CD8-positive, alpha-beta memory T cell (primary cell): ENCODE results near the gene COL27A1. TPM values are rescaled to one million over a fixed set of nuclear protein-coding genes. Genes with fewer than 3 reads are reported as not detected.

ENCODE experiments used
- CTCF ChIA-PET: fragments of 350-600 bp; sonication (Branson Sonifier 250); formaldehyde crosslinking; loops from one replicate; lab custom pipeline; 2021; ENCODE audit warnings: antibody characterized with exemption; lab: Charles Lee
- POLR2A ChIA-PET: fragments of 350-600 bp; sonication (Branson Sonifier 250); formaldehyde crosslinking; loops from one replicate; lab custom pipeline; 2021; ENCODE audit warnings: antibody characterized with exemption; lab: Charles Lee
- DNase-seq, 5 donors: peaks; one replicate each; pipeline versions ENCODE4 v3.0.0 to v3.0.0-alpha.2; 2020 to 2022; ENCODE audit warnings: mixed read lengths in 1 of 5
- H3K27ac ChIP-seq: one replicate; pipeline ENCODE4 v1.7.0; 2013; ENCODE audit warnings: low read depth, mild to moderate bottlenecking, low read length, moderate library complexity
- H3K27me3 ChIP-seq: 2 replicates; pipeline ENCODE4 v1.7.0; 2013; ENCODE audit warnings: low read length, mild to moderate bottlenecking; ENCODE audit not compliant: insufficient read depth, poor library complexity, severe bottlenecking
- H3K36me3 ChIP-seq: 2 replicates; pipeline ENCODE4 v1.7.0; 2013; ENCODE audit warnings: mild to moderate bottlenecking, low read length, moderate library complexity; ENCODE audit not compliant: insufficient read depth
- H3K4me1 ChIP-seq: 2 replicates; pipeline ENCODE4 v1.7.0; 2013; ENCODE audit warnings: mild to moderate bottlenecking, low read length, moderate library complexity; ENCODE audit not compliant: insufficient read depth
- H3K4me3 ChIP-seq: 2 replicates; pipeline ENCODE4 v1.7.0; 2013; ENCODE audit warnings: mild to moderate bottlenecking, low read length
- H3K9me3 ChIP-seq: 2 replicates; pipeline ENCODE4 v1.7.0; 2013; ENCODE audit warnings: mild to moderate bottlenecking, low read length
- H3K27ac Mint-ChIP-seq, 8 donors: one replicate each; pipeline ENCODE4 v1.8.0; 2020 to 2021; ENCODE audit warnings: mixed read lengths in 8 of 8, mild to moderate bottlenecking in 6 of 8, inconsistent platforms in 3 of 8, moderate library complexity in 3 of 8
- H3K27me3 Mint-ChIP-seq, 2 donors: one replicate each; pipeline ENCODE4 v1.8.0; 2020 to 2021; ENCODE audit warnings: mixed read lengths in 2 of 2, mild to moderate bottlenecking in 1 of 2, moderate library complexity in 1 of 2
- H3K36me3 Mint-ChIP-seq, 3 donors: one replicate each; pipeline ENCODE4 v1.8.0; 2020 to 2021; ENCODE audit warnings: mixed read lengths in 3 of 3, inconsistent platforms in 1 of 3, mild to moderate bottlenecking in 1 of 3
- H3K4me1 Mint-ChIP-seq, 3 donors: one replicate each; pipeline ENCODE4 v1.8.0; 2020 to 2021; ENCODE audit warnings: mixed read lengths in 3 of 3, inconsistent platforms in 1 of 3, mild to moderate bottlenecking in 1 of 3
- H3K4me3 Mint-ChIP-seq, 7 donors: one replicate each; pipeline ENCODE4 v1.8.0; 2020 to 2021; ENCODE audit warnings: mixed read lengths in 7 of 7, mild to moderate bottlenecking in 6 of 7, moderate library complexity in 4 of 7, inconsistent platforms in 2 of 7
- H3K9me3 Mint-ChIP-seq, 5 donors: one replicate each; pipeline ENCODE4 v1.8.0; 2020 to 2022; ENCODE audit warnings: mixed read lengths in 5 of 5, mild to moderate bottlenecking in 3 of 5, moderate library complexity in 2 of 5, inconsistent platforms in 1 of 5
- polyA plus RNA-seq: library from polyadenylated mRNA; unstranded; fragments of 300-500 nt; fragmentation: Illumina TruSeq; gene quantifications from one replicate; pipeline ENCODE4 v1.2.3, GENCODE V29; 2021
- total RNA-seq, 2 experiments: library from RNA; stranded (reverse); gene quantifications; one replicate each; pipeline ENCODE4 v1.2.3, GENCODE V29; 2021

Gene COL27A1
- total and polyA plus RNA-seq, 3 experiments from 2014 or later: 0.86 to 1.6 TPM; not detected in 1

- Histone ChIP-seq H3K27ac (no peak overlapping the region), H3K4me1 (no peaks in the 10 kb centered on the region), H3K27me3 (no peaks in the 10 kb centered on the region), H3K4me3 (no peak overlapping the region), H3K9me3 (no peaks in the 10 kb centered on the region), H3K36me3 (peaks cover 54% of the 10 kb centered on the region)
- Mint-ChIP-seq H3K4me1 (peaks cover 21 to 48% (median 37%) of the 10 kb centered on the region in 3 donors), H3K27me3 (peaks cover 0 to 4% of the 10 kb centered on the region in 2 donors), H3K4me3 (peak overlapping the region in 1 of 7 donors; percentile 19), H3K27ac (peak overlapping the region in 4 of 8 donors; percentile 34 to 81 (median 61)), H3K9me3 (no peaks in the 10 kb centered on the region), H3K36me3 (peaks cover 4 to 72% (median 29%) of the 10 kb centered on the region in 3 donors)
- ChIA-PET CTCF (interaction anchor here (0.8 to 1.4 kb wide), 6 partner anchors 8 to 317 kb away, joined by 3 to 5 read pairs (median 4); no protein-coding TSS in a partner anchor), POLR2A (interaction anchor here (0.5 to 1.3 kb wide), 2 partner anchors 22 to 316 kb away, joined by 3 to 4 read pairs; no protein-coding TSS in a partner anchor)
- DNase-seq: no peak
Measured at GRCh38 chr9:114336699-114337395, 181.5 kb downstream of the COL27A1 start.

GRCh38 chr9:114338187-114338586 is 182.8 kb downstream of the COL27A1 start:
- H3K4me1 Mint-ChIP-seq: peaks cover 18 to 48% (median 29%) of the 10 kb centered on the region in 3 donors
- H3K27me3 Mint-ChIP-seq: no peaks in the 10 kb centered on the region
- peaks cover 0 to 2% (median 0%) of the 10 kb centered on the region in 5 donors for H3K9me3 Mint-ChIP-seq
- no peak overlapping the region for H3K27ac ChIP-seq
- no peaks in the 10 kb centered on the region for H3K9me3 ChIP-seq
- no peaks in the 10 kb centered on the region for H3K4me1 ChIP-seq
- H3K36me3 Mint-ChIP-seq: peaks cover 8 to 83% (median 31%) of the 10 kb centered on the region in 3 donors
- peaks cover 65% of the 10 kb centered on the region for H3K36me3 ChIP-seq
- H3K4me3 ChIP-seq: no peak overlapping the region
- CTCF ChIA-PET: interaction anchor here (0.9 to 2.8 kb wide), 8 partner anchors 13 to 314 kb away, joined by 3 to 14 read pairs (median 4); no protein-coding TSS in a partner anchor
- peak overlapping the region in 5 of 8 donors; percentile 27 to 61 (median 33) for H3K27ac Mint-ChIP-seq
- no peak for DNase-seq
- POLR2A ChIA-PET: interaction anchor here (0.5 to 2.6 kb wide), 3 partner anchors 50 to 54 kb away, joined by 4 to 9 read pairs (median 5); partner anchors contain the start of gene AKNA
- H3K4me3 Mint-ChIP-seq: no peak overlapping the region
- no peaks in the 10 kb centered on the region for H3K27me3 ChIP-seq

- H3K27me3 Mint-ChIP-seq: no peaks in the 10 kb centered on the region
- Histone ChIP-seq H3K27ac (no peak overlapping the region), H3K4me3 (no peak overlapping the region), H3K4me1 (no peaks in the 10 kb centered on the region), H3K9me3 (no peaks in the 10 kb centered on the region), H3K27me3 (no peaks in the 10 kb centered on the region), H3K36me3 (peaks cover 77% of the 10 kb centered on the region)
- peaks cover 8 to 93% (median 38%) of the 10 kb centered on the region in 3 donors for H3K36me3 Mint-ChIP-seq
- peaks cover 0 to 2% (median 0%) of the 10 kb centered on the region in 5 donors for H3K9me3 Mint-ChIP-seq
- peak; percentile 40 to 65 (median 42) for DNase-seq
- peak overlapping the region; percentile 51 to 92 (median 78) for H3K27ac Mint-ChIP-seq
- CTCF ChIA-PET: interaction anchor here (0.6 to 2.8 kb wide), 17 partner anchors 14 to 314 kb away, joined by 3 to 14 read pairs (median 4); partner anchors contain the start of gene AKNA
- H3K4me3 Mint-ChIP-seq: peak overlapping the region in 1 of 7 donors; percentile 36
- peaks cover 24 to 58% (median 35%) of the 10 kb centered on the region in 3 donors for H3K4me1 Mint-ChIP-seq
- POLR2A ChIA-PET: interaction anchor here (0.5 to 2.6 kb wide), 6 partner anchors 27 to 59 kb away, joined by 3 to 9 read pairs (median 4); partner anchors contain the start of gene AKNA
Measured at GRCh38 chr9:114339130-114339908, 184.0 kb downstream of the COL27A1 start.

- POLR2A ChIA-PET: interaction anchor here (1.5 kb wide), 1 partner anchor 20 kb away, joined by 4 read pairs; no protein-coding TSS in a partner anchor
- H3K4me3 ChIP-seq: no peak overlapping the region
- Mint-ChIP-seq H3K9me3 (peaks cover 0 to 2% (median 0%) of the 10 kb centered on the region in 5 donors), H3K4me1 (peaks cover 27 to 65% (median 35%) of the 10 kb centered on the region in 3 donors), H3K27ac (peak overlapping the region; percentile 29 to 95 (median 78)), H3K27me3 (no peaks in the 10 kb centered on the region), H3K4me3 (no peak overlapping the region), H3K36me3 (peaks cover 8 to 96% (median 33%) of the 10 kb centered on the region in 3 donors)
- no peaks in the 10 kb centered on the region for H3K4me1 ChIP-seq
- no peaks in the 10 kb centered on the region for H3K9me3 ChIP-seq
- H3K27ac ChIP-seq: no peak overlapping the region
- CTCF ChIA-PET: interaction anchor here (0.8 to 2.7 kb wide), 4 partner anchors 12 to 49 kb away, joined by 3 to 8 read pairs (median 5); partner anchors contain the start of gene AKNA
- H3K27me3 ChIP-seq: no peaks in the 10 kb centered on the region
- peaks cover 88% of the 10 kb centered on the region for H3K36me3 ChIP-seq
- DNase-seq: no peak
Measured at GRCh38 chr9:114341152-114341830, 186.0 kb downstream of the COL27A1 start.

GRCh38 chr9:114341991-114342390 is 186.7 kb downstream of the COL27A1 start:
- Histone ChIP-seq H3K4me3 (no peak overlapping the region), H3K4me1 (no peaks in the 10 kb centered on the region), H3K9me3 (no peaks in the 10 kb centered on the region), H3K36me3 (peaks cover 95% of the 10 kb centered on the region), H3K27me3 (no peaks in the 10 kb centered on the region), H3K27ac (no peak overlapping the region)
- Mint-ChIP-seq H3K9me3 (peaks cover 0 to 2% (median 0%) of the 10 kb centered on the region in 5 donors), H3K4me3 (no peak overlapping the region), H3K4me1 (peaks cover 32 to 72% (median 35%) of the 10 kb centered on the region in 3 donors), H3K27ac (peak overlapping the region in 6 of 8 donors; percentile 29 to 92 (median 80)), H3K36me3 (peaks cover 12 to 97% (median 33%) of the 10 kb centered on the region in 3 donors), H3K27me3 (no peaks in the 10 kb centered on the region)
- CTCF ChIA-PET: interaction anchor here (0.8 to 2.7 kb wide), 3 partner anchors 45 to 54 kb away, joined by 3 to 8 read pairs (median 3); partner anchors contain the start of gene AKNA
- POLR2A ChIA-PET: interaction anchor here (1.2 to 1.5 kb wide), 2 partner anchors 19 to 45 kb away, joined by 4 read pairs; no protein-coding TSS in a partner anchor
- DNase-seq: no peak

GRCh38 chr9:114342755-114343440 is 187.6 kb downstream of the COL27A1 start:
- no peaks in the 10 kb centered on the region for H3K27me3 ChIP-seq
- H3K27me3 Mint-ChIP-seq: no peaks in the 10 kb centered on the region
- no peak overlapping the region for H3K27ac ChIP-seq
- no peaks in the 10 kb centered on the region for H3K4me1 ChIP-seq
- no peaks in the 10 kb centered on the region for H3K9me3 ChIP-seq
- peaks cover 0 to 2% (median 0%) of the 10 kb centered on the region in 5 donors for H3K9me3 Mint-ChIP-seq
- peaks cover 32 to 76% (median 34%) of the 10 kb centered on the region in 3 donors for H3K4me1 Mint-ChIP-seq
- no peak for DNase-seq
- H3K27ac Mint-ChIP-seq: peak overlapping the region; percentile 51 to 95 (median 87)
- H3K4me3 Mint-ChIP-seq: no peak overlapping the region
- H3K36me3 ChIP-seq: peaks cover 92% of the 10 kb centered on the region
- ChIA-PET CTCF (interaction anchor here (1.3 to 2.7 kb wide), 2 partner anchors 44 to 53 kb away, joined by 3 to 8 read pairs; partner anchors contain the start of gene AKNA), POLR2A (interaction anchor here (1.2 to 1.5 kb wide), 3 partner anchors 18 to 47 kb away, joined by 3 to 4 read pairs (median 4); no protein-coding TSS in a partner anchor)
- H3K4me3 ChIP-seq: no peak overlapping the region
- H3K36me3 Mint-ChIP-seq: peaks cover 14 to 96% (median 31%) of the 10 kb centered on the region in 3 donors
